ENCODE measurements around the gene MRPL9.
"Not testable (repeated sequence)": the region's sequence is repeated elsewhere in the genome, so short reads cannot be mapped to it uniquely, and the experiment has no call there.

The MRPL9 gene

DNA sequence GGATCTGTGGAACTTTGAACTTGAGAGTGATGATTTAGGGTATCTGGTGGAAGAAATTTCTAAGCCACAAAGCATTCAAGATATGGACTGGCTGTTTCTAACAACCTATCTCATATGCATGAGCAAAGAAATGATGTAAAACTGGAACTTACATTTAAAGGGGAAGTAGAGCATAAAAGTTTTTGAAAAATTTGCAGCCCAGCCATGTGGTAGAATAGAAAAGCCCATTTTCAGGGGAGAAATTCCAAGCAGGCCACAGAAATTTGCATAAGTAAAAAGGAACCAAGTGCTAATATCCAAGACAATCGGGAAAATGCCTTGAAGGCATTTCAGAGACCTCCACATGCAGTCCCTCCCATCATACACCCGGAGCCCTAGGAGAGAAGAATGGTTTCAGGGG, 26.3 kb downstream of the MRPL9 start:
- in situ Hi-C loops (cut with MboI; ENCODE audit: low sequenced_read_pairs): no loop called here

- in situ Hi-C loops (cut with MboI; ENCODE audit: low sequenced_read_pairs): not testable (repeated sequence)
Measured at GRCh38 chr1:151733995-151734394, 29.3 kb downstream of the MRPL9 start.

- in situ Hi-C loops (cut with MboI; ENCODE audit: low sequenced_read_pairs): no loop called here
Measured at GRCh38 chr1:151733126-151733525, 30.2 kb downstream of the MRPL9 start.

DNA sequence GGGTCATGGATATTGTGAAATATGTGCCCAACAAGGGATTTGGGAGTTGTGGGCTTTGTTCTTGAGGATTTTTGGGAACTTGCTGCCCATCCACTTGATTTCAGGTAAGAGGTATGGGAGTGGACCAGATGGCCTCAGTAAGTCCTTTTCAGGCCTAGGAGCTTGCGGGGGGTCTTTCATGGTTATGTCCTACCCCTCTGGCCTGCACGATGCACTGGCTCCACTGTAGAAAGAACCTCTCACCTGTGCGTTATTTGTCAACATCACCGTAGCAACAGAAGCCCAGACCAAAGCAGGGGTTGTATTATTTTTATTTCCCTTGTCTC, 33.4 kb downstream of the MRPL9 start:
- in situ Hi-C loops (cut with MboI; ENCODE audit: low sequenced_read_pairs): no loop called here

DNA sequence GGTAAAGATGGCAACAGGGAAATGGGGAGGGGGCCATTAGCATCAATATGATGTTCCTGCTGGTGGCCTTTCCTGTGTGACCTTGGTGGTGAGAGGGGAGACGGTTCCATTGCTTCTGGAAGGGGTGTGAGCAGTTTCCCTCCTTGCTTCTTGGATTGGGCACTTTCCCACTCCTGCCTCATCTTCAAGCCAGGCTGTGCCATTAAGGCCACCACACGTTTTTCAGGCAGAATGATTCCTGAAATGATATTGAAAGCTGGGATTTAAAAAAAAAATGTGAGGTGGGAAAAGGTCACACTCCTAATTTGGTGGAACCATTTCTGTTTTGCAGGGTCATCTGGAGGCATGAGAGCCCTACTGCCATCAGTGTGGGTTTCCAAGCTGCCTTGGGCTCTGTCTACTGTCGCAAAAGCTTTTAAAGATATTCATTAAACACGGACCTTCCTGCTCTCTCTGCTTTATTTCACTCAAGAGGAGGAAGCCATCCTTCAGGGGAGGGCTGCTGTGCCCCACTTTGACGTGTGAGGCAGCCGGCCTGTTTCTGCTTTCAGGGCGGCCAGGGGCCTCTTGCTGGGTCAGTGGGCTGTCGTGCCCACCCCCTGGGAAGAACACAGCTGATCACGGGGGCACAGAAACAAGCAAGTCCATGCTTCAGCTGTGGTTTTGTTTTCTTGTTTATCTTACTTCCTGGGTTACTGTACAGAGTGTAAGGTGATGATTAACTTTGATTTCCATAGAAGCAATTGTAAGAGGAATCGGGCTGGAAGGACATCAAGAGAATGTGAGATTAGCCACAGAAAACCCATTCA, 33.9 kb downstream of the MRPL9 start:
- in situ Hi-C loops (cut with MboI; ENCODE audit: low sequenced_read_pairs): no loop called here

DNA sequence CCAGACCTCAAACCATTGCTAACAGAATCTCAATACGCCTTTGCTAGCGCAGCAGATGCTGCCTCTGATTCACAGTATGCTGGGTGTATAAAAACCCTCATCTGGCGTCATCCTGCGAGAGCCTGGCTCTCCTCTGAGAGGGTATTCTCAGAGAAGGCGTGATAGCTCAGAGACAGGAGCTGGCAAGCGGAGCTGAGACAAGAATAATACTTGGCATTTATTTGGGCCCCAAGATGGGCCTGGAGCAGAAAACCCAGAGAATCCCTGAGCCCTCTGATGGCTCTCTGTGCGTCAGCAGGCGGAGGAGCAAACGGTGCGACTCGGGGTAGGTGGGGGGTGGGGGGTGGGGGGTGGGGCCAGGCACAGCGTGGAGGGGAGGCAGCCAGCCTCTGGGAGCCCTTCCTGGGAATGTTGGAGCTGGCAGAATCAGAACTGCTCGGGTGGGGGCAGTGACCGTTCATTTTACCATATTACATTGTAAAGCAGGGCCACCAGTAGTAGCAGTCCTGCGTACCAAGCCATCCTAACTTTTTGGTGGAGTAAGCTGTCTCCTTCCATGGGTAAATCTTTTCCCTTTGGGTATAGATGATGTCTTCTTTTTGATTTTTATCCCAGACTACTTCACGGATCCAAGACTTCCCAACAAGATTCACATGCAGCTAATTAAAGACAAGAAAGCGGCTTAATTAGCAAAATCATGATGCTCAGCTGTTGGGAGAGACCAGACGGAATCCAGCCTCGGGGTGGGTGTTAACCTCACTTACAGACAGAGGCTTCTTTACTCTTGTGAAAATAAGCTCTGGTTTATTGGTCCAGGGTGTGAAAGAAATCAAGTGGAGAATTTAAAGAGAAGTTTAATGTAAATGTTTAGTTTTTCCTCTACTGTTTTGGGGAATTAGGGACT, 34.9 kb downstream of the MRPL9 start:
- in situ Hi-C loops (cut with MboI; ENCODE audit: low sequenced_read_pairs): no loop called here

- in situ Hi-C loops (cut with MboI; ENCODE audit: low sequenced_read_pairs): no loop called here
Measured at GRCh38 chr1:151723726-151724370, 39.4 kb downstream of the MRPL9 start.

DNA sequence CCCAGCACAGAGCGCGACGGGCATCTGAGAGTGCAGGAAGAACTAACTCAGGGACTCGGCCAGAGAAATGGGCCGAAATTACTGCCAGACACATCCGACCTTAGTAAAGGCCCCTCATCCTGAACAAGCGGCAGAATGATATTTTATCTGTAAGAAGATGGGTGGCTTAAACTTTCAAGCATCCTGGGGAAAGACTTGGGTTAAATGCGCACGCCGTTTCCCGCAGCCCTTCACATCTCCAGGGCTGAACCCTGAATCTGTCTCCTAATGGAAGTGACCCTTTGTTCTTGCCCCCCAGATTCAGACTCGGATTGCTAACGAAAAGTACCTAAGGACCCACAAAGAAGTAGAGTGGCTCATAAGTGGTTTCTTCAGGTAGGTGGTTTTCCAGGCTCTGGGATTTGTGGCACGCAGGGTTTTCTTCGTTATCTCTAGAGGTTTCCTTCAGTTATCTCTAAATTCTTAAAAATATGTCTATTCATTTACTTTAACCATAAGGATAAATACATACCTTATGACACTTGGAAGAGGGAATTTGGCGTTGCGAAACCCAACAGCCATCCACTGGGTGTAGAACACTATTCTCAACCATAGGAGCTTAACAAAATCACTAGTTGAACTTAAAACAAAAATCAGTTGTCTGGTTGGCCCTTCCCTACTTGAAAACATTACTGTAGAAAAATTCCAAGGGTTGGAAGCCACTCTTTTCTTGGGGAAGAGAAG, 41.3 kb downstream of the MRPL9 start:
- in situ Hi-C loops (cut with MboI; ENCODE audit: low sequenced_read_pairs): no loop called here

DNA sequence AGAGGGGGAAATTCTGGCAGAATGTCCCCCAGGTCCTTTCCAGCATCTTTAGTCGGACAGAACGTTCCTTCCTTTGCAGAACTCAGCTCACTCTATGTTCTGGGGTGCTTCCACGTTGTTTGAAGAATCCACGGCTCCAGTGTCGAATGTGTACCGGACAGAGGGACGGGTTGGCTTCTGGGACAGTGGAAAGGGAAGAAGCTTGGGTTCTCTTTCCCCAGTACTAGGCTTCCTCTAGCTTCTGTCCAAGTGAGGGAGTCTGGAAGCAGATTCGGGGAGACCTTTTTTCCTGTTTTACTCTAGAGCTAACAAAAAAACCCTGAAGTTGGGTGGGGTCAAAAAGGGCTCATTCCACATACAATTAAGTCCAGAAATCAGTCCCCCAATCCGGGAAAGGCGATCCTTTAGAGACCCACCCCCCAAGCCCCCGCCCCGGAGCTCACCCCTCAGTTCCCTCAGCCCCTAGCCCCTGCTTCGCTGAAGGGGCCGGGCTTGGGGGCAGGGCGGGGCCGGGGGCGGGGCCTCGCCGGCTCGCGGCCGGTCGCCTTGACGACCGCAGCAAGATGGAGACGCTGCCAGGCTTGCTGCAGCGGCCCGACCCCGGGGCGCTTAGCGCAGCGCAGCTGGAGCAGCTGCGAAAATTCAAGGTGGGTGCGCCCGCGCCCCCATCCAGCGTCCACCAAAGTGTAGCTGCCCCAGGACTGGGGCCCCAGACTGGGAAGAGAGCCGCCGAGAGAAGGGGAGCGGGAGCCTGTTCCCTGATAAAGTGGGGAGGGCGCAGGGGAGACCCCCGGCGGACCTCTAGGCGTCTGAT, 42.1 kb downstream of the MRPL9 start, which contains the start of gene RIIAD1:
Gene RIIAD1, plus strand, starts transcription at position 549 of the 814 bp plus-strand sequence. Its CDS starts 15 bp downstream, at position 564.
- in situ Hi-C loops (cut with MboI; ENCODE audit: low sequenced_read_pairs): no loop called here

DNA sequence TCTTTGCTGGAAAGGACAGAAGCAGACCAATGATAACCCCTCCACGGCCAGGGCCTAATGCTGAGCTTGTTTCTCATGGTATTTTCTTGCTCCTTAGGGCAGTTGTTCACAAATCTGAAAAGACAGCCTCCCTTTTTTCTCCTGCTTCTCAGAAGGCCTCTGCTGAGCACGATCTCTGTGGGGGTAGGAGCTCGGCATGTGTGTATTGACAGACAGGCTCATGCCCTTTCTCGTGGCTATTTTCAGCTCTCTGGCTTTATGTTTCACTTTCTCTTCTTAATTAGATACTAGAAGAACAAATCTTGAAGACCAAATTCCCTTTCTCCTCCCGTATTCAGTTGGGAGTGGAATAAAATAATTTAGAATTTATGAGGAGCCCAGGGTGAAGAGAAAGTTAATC, 42.7 kb downstream of the MRPL9 start:
- in situ Hi-C loops (cut with MboI; ENCODE audit: low sequenced_read_pairs): no loop called here

GRCh38 chr1:151720125-151720524, 43.2 kb downstream of the MRPL9 start:
- in situ Hi-C loops (cut with MboI; ENCODE audit: low sequenced_read_pairs): no loop called here

DNA sequence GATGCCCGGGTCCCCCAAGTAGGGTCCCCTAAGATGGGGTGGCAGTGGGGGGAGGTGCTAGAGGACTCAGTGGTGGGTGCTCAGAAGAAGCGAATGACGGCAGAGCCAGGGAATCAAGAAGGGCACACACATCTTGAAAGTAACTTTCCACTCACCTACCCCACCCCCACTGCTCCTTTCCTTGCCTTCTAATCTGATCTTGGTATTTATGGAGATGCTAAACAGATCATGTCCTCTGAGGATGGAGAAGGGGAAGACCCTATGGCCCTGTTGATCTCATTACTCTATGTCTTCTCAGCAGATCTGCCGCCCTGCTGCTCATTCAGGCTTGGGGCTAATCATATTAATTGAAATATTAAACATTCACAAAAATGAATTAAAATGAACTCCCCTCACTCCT, 44.6 kb downstream of the MRPL9 start:
- in situ Hi-C loops (cut with MboI; ENCODE audit: low sequenced_read_pairs): no loop called here

DNA sequence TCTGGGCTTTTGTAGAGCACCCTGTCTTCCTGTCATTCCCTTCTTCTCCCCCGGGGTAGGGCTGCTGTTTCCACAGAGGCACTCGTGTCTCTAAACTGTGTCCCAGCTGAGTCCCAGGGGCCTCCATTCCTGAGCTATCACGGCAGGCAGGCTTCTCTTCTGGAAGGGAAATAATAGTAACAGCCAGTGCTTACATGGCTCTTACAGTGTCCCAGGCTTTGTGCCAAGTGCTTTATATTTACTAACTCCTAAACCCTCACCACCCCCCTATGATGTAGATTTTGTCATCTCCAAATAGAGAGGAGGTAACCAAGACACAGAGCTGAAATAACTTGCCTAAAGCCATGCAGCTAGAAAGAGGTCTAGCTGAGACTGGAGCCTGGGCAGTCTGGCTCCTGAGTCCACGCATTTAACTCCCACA, 45.3 kb downstream of the MRPL9 start:
- in situ Hi-C loops (cut with MboI; ENCODE audit: low sequenced_read_pairs): no loop called here

DNA sequence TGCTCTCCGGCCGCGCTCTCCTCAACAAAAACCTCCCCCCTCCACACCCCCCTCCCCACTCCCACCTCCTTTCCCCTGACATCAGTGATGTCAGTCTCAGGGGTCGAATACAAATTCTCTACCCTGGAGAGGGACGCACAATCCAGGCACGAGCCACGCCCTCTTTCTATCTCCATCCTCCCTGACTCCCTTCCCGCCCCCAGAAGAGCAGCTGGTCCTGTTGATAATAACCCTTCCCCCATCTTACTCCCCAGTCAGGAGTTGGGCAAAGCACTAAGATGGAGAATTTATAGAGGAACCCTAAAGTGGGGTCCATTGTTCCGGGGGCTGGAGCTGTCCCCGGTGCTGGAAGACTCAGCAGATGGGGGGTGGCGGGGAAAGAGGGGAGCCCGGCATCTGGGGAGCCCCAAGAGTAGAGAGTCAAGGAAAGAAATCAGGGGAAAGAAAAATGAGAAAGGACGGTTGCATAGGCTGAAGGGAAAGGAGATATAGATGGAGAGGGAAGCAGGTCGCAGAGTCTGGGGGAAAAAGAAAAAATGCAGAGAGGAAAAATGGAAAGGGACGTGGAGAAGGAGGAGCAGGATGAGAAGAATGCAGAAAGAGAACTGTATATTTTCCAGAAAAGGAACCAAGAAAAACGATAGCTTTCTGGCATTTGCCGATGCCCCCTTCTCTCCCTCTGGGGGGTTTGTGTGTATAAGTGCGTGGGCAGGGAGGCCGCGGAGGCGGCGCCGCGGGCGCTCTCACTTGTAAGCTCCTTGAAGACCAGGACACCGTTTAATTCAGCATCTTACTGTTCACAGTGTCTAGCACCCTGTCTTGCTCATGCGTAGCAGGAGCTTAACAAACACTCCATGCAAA, 46.3 kb downstream of the MRPL9 start, which contains the start of gene CELF3:
Gene CELF3, minus strand, starts transcription at position 33 of the 861 bp plus-strand sequence. CDS start 783 bp downstream, outside the sequence.
- in situ Hi-C loops (cut with MboI; ENCODE audit: low sequenced_read_pairs): no loop called here

- in situ Hi-C loops (cut with MboI; ENCODE audit: low sequenced_read_pairs): no loop called here
Measured at GRCh38 chr1:151716405-151716762, 46.9 kb downstream of the MRPL9 start.

DNA sequence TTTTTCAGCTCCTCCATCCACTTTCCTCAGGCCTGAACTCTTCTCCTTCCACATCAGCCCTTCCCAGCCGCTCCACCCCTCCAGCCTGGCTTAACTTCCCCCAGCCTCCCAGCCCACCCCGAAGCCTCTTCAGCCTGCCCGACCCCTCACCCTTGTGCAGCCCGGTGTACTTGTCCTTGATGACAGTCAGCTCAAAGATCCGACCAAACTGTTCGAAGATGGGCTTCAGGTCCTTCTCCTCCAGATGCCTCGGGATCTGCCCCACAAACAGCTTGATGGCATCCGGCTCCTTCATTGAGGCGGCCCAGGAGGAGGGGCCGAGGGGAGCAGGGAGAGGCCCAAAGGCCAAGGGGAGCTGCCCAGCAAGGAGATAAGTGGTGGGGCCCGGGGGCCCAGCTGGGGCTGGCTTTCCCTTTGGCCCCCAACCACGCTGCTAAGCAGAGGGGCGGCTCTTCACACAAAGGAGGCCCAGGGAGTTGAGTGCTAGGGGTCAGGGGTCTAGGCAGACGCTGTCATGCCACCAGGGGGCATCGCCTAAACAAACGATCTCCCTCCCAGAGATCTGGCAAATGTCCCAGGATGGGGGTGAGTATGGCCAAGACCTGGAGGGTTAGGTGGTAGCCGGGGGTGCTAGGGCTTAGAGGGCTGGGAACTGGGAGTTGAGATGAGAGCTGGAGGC, 47.4 kb downstream of the MRPL9 start:
- in situ Hi-C loops (cut with MboI; ENCODE audit: low sequenced_read_pairs): no loop called here

DNA sequence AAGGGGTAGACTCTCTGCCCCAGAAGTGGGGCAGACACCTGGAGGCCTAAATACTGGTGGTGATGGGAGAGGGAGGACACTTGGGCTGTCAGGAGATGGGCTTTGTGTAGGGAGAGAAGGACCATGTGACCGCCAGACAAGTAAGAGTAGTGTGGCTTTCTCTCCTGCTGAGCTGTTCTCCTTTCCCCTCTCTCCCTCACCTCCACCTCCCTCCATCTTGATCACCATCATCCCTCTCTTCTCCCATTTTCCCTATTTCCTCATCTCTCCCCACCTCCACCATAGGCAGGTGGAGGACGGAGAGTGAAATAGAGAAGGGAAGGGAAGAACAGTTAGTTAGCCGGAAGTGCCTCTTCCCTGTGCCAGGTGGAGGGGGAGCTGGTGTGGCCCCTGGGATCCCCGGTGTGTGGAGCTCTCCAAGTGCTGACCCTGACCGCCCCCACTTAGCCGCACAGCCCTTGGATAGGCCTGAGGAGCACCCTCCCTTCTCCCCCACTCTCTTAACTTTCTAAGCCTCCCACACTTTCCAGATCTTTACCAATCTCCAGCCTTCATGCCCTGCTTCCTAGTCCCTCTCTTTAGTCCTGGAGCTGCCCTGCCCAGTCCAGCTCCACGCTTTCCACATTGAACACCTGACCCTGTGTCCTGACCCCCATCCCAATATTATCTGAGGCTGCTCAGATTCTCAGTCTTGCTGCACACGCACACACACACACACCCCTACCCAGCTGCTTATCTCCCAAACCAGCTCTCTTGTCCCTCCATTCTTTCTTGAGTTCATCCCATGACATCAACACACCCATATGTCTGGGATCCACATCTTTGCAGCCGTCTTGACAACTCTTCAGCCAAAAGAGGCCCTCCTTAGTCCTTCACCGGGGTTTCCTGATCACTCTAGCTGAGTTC, 48.2 kb downstream of the MRPL9 start:
- in situ Hi-C loops (cut with MboI; ENCODE audit: low sequenced_read_pairs): no loop called here
